CD4-positive, alpha-beta memory T cell (primary cell): Measurements from ENCODE around the gene CCDC71. TPM values are rescaled to one million over a fixed set of nuclear protein-coding genes. Genes with fewer than 3 reads are reported as not detected.

ENCODE experiments used
- CTCF ChIA-PET: fragments of 350-600 bp; sonication (Branson Sonifier 250); formaldehyde crosslinking; loops from one replicate; lab custom pipeline; 2021; ENCODE audit warnings: inconsistent platforms; ENCODE audit not compliant: partially characterized antibody; lab: Charles Lee
- POLR2A ChIA-PET: fragments of 350-600 bp; sonication (Branson Sonifier 250); formaldehyde crosslinking; loops from one replicate; lab custom pipeline; 2021; ENCODE audit not compliant: partially characterized antibody; lab: Charles Lee
- DNase-seq, 5 donors: peaks; one replicate each; pipeline versions ENCODE4 v3.0.0 to v3.0.0-alpha.2; 2020 to 2022; ENCODE audit warnings: mixed read lengths in 1 of 5
- H3K27ac ChIP-seq: one replicate; pipeline ENCODE4 v1.7.0; 2013; ENCODE audit warnings: low read depth, low read length
- H3K27me3 ChIP-seq: 2 replicates; pipeline ENCODE4 v1.7.0; 2013; ENCODE audit warnings: mild to moderate bottlenecking, low read length, moderate library complexity; ENCODE audit not compliant: insufficient read depth
- H3K36me3 ChIP-seq: 2 replicates; pipeline ENCODE4 v1.7.0; 2013; ENCODE audit warnings: mild to moderate bottlenecking, low read length, moderate library complexity; ENCODE audit not compliant: insufficient read depth
- H3K4me1 ChIP-seq: 2 replicates; pipeline ENCODE4 v1.7.0; 2013; ENCODE audit warnings: mild to moderate bottlenecking, low read length, moderate library complexity; ENCODE audit not compliant: insufficient read depth
- H3K4me3 ChIP-seq, 2 donors: one replicate each; pipeline ENCODE4 v1.7.0; 2013; ENCODE audit warnings: low read length in 2 of 2, mild to moderate bottlenecking in 1 of 2
- H3K9me3 ChIP-seq, 2 donors: one replicate each; pipeline ENCODE4 v1.7.0; 2013; ENCODE audit warnings: low read length in 2 of 2, control low read depth in 1 of 2; ENCODE audit not compliant: control insufficient read depth in 1 of 2
- H3K27ac Mint-ChIP-seq, 7 donors: one replicate each; pipeline ENCODE4 v1.8.0; 2020 to 2021; ENCODE audit warnings: mixed read lengths in 7 of 7, mild to moderate bottlenecking in 6 of 7, inconsistent platforms in 3 of 7, moderate library complexity in 3 of 7
- H3K27me3 Mint-ChIP-seq, 2 donors: one replicate each; pipeline ENCODE4 v1.8.0; 2020 to 2021; ENCODE audit warnings: mixed read lengths in 2 of 2
- H3K36me3 Mint-ChIP-seq, 2 donors: one replicate each; pipeline ENCODE4 v1.8.0; 2020 to 2021; ENCODE audit warnings: mixed read lengths in 2 of 2, inconsistent platforms in 1 of 2, mild to moderate bottlenecking in 1 of 2
- H3K4me1 Mint-ChIP-seq, 4 donors: one replicate each; pipeline ENCODE4 v1.8.0; 2020 to 2021; ENCODE audit warnings: mixed read lengths in 4 of 4, mild to moderate bottlenecking in 1 of 4
- H3K4me3 Mint-ChIP-seq, 8 donors: one replicate each; pipeline ENCODE4 v1.8.0; 2020 to 2021; ENCODE audit warnings: mixed read lengths in 8 of 8, mild to moderate bottlenecking in 7 of 8, moderate library complexity in 6 of 8, inconsistent platforms in 3 of 8
- H3K9me3 Mint-ChIP-seq, 8 donors: one replicate each; pipeline ENCODE4 v1.8.0; 2020 to 2021; ENCODE audit warnings: mixed read lengths in 8 of 8, mild to moderate bottlenecking in 5 of 8, inconsistent platforms in 3 of 8, moderate library complexity in 1 of 8
- intact Hi-C: fragments of 100-400 bp; cut with micrococcal nuclease; formaldehyde crosslinking; loops from one replicate; pipeline ENCODE4 v1.15.1; 2023
- polyA plus RNA-seq, 2 donors: library from polyadenylated mRNA; unstranded; fragments of 300-500 nt; fragmentation: Illumina TruSeq; gene quantifications; one replicate each; pipeline ENCODE4 v1.2.3, GENCODE V29; 2021
- total RNA-seq, 2 experiments: library from RNA; stranded (reverse); gene quantifications; one replicate each; pipeline ENCODE4 v1.2.3, GENCODE V29; 2021

Gene CCDC71
- total and polyA plus RNA-seq, 4 experiments from 2014 or later = 0.13 to 33.5 (median 16.8) TPM

DNA sequence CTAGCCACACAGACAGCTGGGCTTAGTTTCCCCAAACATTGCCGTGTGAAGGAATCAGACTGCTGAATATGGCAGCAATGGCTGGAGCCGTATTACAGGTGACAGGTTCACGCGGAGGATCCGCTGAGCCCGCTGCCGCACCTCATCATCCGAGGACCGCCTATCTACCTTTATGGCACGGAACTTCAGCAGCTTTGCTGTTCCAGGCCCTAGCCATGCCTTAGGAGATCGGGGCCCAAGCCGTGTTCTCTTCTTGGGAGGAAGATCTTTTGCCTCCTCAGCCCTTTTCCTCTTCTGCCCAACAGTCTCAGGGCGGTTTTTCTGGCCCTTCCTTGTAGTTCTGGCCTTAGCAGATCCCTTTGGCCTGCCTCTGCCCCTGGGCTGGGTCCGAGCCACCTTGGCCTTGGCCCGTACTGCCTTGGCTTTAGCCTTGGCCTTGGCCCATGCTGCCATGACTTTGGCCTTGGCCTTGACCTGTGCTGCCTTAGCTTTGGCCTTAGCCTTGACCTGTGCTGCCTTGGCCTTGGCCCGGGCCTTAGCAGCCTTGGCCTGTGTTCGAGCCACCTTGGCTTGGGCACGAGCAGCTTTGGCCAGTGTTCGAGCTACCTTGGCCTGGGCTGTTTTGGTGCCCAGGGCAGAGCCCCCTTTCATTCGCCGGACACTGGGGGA is 3.2 kb downstream of the CCDC71 start:
- no peak for DNase-seq
- Histone ChIP-seq H3K9me3 (no peaks in the 10 kb centered on the region), H3K27me3 (no peaks in the 10 kb centered on the region), H3K4me3 (no peak overlapping the region), H3K27ac (no peak overlapping the region), H3K4me1 (peaks cover 25% of the 10 kb centered on the region), H3K36me3 (peaks cover 16% of the 10 kb centered on the region)
- Mint-ChIP-seq H3K36me3 (peaks cover 6 to 34% of the 10 kb centered on the region in 2 donors), H3K4me3 (no peak overlapping the region), H3K4me1 (peaks cover 19 to 44% (median 28%) of the 10 kb centered on the region in 4 donors), H3K27me3 (no peaks in the 10 kb centered on the region), H3K27ac (no peak overlapping the region), H3K9me3 (no peaks in the 10 kb centered on the region)
- intact Hi-C loops = no loop called here
- ChIA-PET POLR2A (interaction anchor here (0.6 to 2.0 kb wide), 4 partner anchors 10 to 174 kb away, joined by 3 to 6 read pairs (median 4); partner anchors contain the start of genes P4HTM and QRICH1), CTCF (interaction anchor here (1.3 to 5.1 kb wide), 3 partner anchors 8 to 175 kb away, joined by 4 to 18 read pairs (median 7); partner anchors contain the start of gene KLHDC8B)

DNA sequence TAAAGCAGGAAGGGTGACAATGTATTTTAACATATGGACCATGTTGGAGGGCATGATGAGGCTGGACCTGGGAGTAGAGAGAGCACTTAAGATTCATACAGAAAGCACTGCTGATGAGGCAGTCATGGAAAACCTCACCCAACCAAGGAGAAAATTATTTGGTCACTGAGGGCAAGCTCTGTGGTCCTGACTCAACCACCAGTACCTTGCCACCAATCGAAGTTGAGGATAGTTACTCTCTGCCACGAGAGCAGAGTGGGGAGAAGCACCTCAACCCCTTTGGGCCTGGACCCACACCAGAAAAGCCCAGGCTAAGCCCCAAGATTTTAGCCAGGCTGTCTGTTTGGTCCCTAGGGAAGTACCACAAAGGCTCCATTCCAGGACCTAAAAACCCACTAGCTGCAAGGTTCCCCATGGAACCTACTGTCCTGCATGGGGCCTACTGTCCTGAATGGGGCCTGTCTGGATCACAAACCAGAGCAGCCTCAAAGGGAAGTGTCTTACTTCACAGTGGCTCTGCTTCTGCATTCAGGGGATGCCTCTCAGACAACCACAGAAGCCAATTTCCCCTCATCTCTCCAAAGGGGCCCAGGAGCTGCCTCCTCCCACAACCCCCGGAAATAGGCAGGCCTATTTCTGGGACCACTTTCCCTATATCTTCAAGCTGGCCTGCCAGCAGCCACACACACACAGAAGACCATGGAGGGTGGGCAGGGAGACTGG is 4.2 kb downstream of the CCDC71 start:
- Mint-ChIP-seq H3K27me3 (no peaks in the 10 kb centered on the region), H3K9me3 (no peaks in the 10 kb centered on the region), H3K27ac (no peak overlapping the region), H3K36me3 (peaks cover 6 to 34% of the 10 kb centered on the region in 2 donors), H3K4me3 (no peak overlapping the region), H3K4me1 (peaks cover 19 to 43% (median 28%) of the 10 kb centered on the region in 4 donors)
- ChIA-PET POLR2A (interaction anchor here (0.8 kb wide), 1 partner anchor 69 kb away, joined by 3 read pairs; no protein-coding TSS in a partner anchor), CTCF (interaction anchor here (0.6 to 5.1 kb wide), 3 partner anchors 9 to 205 kb away, joined by 3 to 18 read pairs (median 7); partner anchors contain the start of gene KLHDC8B)
- Histone ChIP-seq H3K36me3 (peaks cover 16% of the 10 kb centered on the region), H3K9me3 (no peaks in the 10 kb centered on the region), H3K27ac (no peak overlapping the region), H3K4me1 (peaks cover 25% of the 10 kb centered on the region), H3K4me3 (no peak overlapping the region), H3K27me3 (no peaks in the 10 kb centered on the region)
- DNase-seq = no peak
- intact Hi-C loops = no loop called here

DNA sequence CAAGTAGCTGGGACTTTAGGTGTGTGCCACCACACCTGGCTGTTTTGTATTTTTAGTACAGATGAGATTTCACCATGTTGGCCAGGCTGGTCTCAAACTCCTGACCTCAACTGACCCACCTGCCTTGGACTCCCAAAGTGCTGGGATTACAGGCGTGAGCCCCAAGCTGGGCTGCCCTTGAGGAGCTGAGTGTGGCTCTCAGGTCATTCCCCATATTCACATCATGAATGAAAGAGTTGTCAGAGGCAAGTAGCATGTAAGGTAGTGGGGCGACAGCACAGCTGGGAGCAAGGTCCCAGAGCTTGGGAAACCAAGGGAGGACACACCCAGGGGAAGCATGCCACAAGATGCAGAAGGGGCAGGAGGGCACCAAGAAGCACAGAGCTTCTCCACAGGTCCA is 4.9 kb downstream of the CCDC71 start:
- H3K9me3 Mint-ChIP-seq = no peaks in the 10 kb centered on the region
- intact Hi-C loops = no loop called here
- H3K4me1 Mint-ChIP-seq = peaks cover 16 to 35% (median 24%) of the 10 kb centered on the region in 4 donors
- Histone ChIP-seq H3K27ac (no peak overlapping the region), H3K4me1 (peaks cover 17% of the 10 kb centered on the region), H3K27me3 (no peaks in the 10 kb centered on the region), H3K36me3 (peaks cover 16% of the 10 kb centered on the region), H3K4me3 (no peak overlapping the region), H3K9me3 (no peaks in the 10 kb centered on the region)
- ChIA-PET POLR2A (no interaction called here), CTCF (interaction anchor here (0.6 to 5.1 kb wide), 3 partner anchors 10 to 205 kb away, joined by 3 to 18 read pairs (median 7); partner anchors contain the start of gene KLHDC8B)
- H3K27ac Mint-ChIP-seq = peak overlapping the region in 1 of 7 donors; percentile 41
- H3K36me3 Mint-ChIP-seq = peaks cover 6 to 31% of the 10 kb centered on the region in 2 donors
- DNase-seq = no peak
- H3K27me3 Mint-ChIP-seq = no peaks in the 10 kb centered on the region
- H3K4me3 Mint-ChIP-seq = no peak overlapping the region

DNA sequence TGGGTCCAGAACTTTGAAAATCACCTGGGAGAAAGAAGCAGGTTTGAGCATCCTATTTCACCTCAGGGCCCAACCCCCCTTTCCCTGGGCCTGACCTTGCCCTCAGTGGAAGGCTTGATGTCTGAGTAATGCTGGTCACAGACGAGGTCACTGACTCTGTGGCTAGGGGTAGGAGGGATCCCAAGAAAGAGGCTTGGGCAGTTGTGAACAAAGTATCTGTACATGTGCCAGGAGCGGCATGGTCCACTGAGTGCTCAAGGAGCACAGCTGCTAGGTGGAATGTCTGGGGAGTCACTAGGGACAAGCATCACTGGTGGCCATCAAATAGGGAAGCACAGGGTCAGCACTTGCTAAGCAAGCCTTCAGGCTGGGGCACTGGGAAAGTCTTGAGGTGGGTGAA is 7.3 kb downstream of the CCDC71 start:
- H3K27ac Mint-ChIP-seq = peak overlapping the region in 1 of 7 donors; percentile 55
- Histone ChIP-seq H3K36me3 (peaks cover 11% of the 10 kb centered on the region), H3K4me1 (no peaks in the 10 kb centered on the region), H3K9me3 (no peaks in the 10 kb centered on the region), H3K27me3 (no peaks in the 10 kb centered on the region), H3K4me3 (no peak overlapping the region), H3K27ac (no peak overlapping the region)
- H3K4me3 Mint-ChIP-seq = no peak overlapping the region
- no peak for DNase-seq
- intact Hi-C loops = loop anchor here (1.0 to 5.0 kb wide), 4 partner anchors 38 to 171 kb away; partner anchors contain the start of genes IMPDH2, QRICH1 and USP19
- ChIA-PET CTCF (interaction anchor here (1.0 to 5.3 kb wide), 8 partner anchors 12 to 174 kb away, joined by 3 to 85 read pairs (median 4); partner anchors contain the start of genes KLHDC8B, P4HTM, QRICH1 and WDR6), POLR2A (interaction anchor here (1.1 to 3.1 kb wide), 6 partner anchors 12 to 261 kb away, joined by 3 to 18 read pairs (median 6); partner anchors contain the start of genes IMPDH2, KLHDC8B, P4HTM and QRICH1)
- peaks cover 2 to 12% of the 10 kb centered on the region in 2 donors for H3K36me3 Mint-ChIP-seq
- peaks cover 2 to 14% (median 7%) of the 10 kb centered on the region in 4 donors for H3K4me1 Mint-ChIP-seq
- no peaks in the 10 kb centered on the region for H3K9me3 Mint-ChIP-seq
- no peaks in the 10 kb centered on the region for H3K27me3 Mint-ChIP-seq

DNA sequence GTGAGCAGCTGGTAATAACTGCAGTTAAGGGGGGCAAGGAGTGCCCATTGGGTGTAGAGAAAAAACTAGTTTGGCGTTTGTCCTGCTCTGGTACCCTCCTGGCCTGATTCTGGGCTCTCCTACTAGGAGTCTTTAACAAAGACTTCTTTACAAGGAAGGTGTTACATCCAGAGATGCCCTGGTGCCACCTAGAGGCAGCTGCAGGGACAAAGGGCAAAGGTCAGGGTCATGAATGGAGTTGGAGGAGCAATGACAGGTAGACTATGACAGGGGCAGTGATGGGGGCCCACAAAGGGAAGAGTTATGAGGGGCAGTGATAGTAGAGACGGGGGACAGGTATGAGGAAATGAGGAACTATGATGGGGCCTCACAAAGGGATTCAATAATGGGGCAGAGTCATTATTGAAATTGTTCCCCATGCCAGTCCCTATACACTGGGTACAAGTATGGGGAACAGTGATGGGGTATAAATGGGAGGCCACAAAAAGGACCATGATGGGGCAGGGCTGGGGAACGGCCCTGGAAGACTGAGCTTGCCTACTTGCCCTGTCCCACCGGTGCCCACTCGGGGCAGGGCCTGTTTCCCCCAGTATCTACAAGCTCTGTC is 7.9 kb downstream of the CCDC71 start:
- peaks cover 2 to 11% (median 5%) of the 10 kb centered on the region in 4 donors for H3K4me1 Mint-ChIP-seq

DNA sequence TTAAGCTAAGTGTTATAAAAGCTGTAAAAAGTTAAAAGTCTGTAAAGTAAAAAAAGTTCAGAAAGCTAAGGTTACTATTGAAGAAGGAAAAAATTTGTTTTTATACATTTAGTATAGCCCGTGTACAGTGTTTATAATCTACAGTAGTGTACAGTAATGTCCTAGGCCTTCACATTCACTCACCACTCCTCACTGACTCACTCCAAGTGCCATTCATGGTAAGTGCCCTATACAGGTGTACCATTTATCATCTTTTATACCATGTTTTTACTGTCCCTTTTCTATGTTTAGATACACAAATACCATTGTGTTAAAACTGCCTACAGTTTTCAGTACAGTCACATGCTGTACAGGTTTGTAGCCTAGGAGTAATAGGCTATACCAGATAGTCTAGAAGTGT is 8.8 kb downstream of the CCDC71 start:
- ChIA-PET POLR2A (interaction anchor here (1.0 to 3.1 kb wide), 6 partner anchors 14 to 170 kb away, joined by 3 to 18 read pairs (median 6); partner anchors contain the start of genes KLHDC8B, NDUFAF3, P4HTM and QRICH1), CTCF (interaction anchor here (0.9 to 5.3 kb wide), 12 partner anchors 12 to 169 kb away, joined by 3 to 85 read pairs (median 4); partner anchors contain the start of genes KLHDC8B, NDUFAF3, P4HTM and QRICH1)
- Histone ChIP-seq H3K27ac (no peak overlapping the region), H3K27me3 (no peaks in the 10 kb centered on the region), H3K4me1 (no peaks in the 10 kb centered on the region), H3K36me3 (no peaks in the 10 kb centered on the region), H3K9me3 (no peaks in the 10 kb centered on the region), H3K4me3 (no peak overlapping the region)
- peaks cover 2 to 11% (median 5%) of the 10 kb centered on the region in 4 donors for H3K4me1 Mint-ChIP-seq
- peak overlapping the region in 2 of 7 donors; percentile 8 to 22 for H3K27ac Mint-ChIP-seq
- no peaks in the 10 kb centered on the region for H3K27me3 Mint-ChIP-seq
- DNase-seq = no peak
- peaks cover 0 to 4% of the 10 kb centered on the region in 2 donors for H3K36me3 Mint-ChIP-seq
- no peak overlapping the region for H3K4me3 Mint-ChIP-seq
- H3K9me3 Mint-ChIP-seq = no peaks in the 10 kb centered on the region
- intact Hi-C loops = loop anchor here (5.0 kb wide), 1 partner anchor 130 kb away; the partner anchor contains the start of gene IMPDH2

More for the DNA sequence above, 7.9 kb downstream of the CCDC71 start:
- Mint-ChIP-seq H3K27me3 (no peaks in the 10 kb centered on the region), H3K9me3 (no peaks in the 10 kb centered on the region), H3K4me3 (no peak overlapping the region), H3K27ac (peak overlapping the region; percentile 8 to 91 (median 64)), H3K36me3 (peaks cover 0 to 6% of the 10 kb centered on the region in 2 donors)
- H3K4me3 ChIP-seq = no peak overlapping the region
- POLR2A ChIA-PET = interaction anchor here (1.0 to 3.1 kb wide), 8 partner anchors 13 to 260 kb away, joined by 3 to 18 read pairs (median 6); partner anchors contain the start of genes IMPDH2, KLHDC8B, NDUFAF3 and P4HTM
- intact Hi-C loops = loop anchor here (1.0 to 5.0 kb wide), 4 partner anchors 37 to 171 kb away; partner anchors contain the start of genes IMPDH2, QRICH1 and USP19
- peaks cover 6% of the 10 kb centered on the region for H3K36me3 ChIP-seq
- no peak overlapping the region for H3K27ac ChIP-seq
- CTCF ChIA-PET = interaction anchor here (0.6 to 5.3 kb wide), 14 partner anchors 12 to 215 kb away, joined by 3 to 85 read pairs (median 4); partner anchors contain the start of genes KLHDC8B, NDUFAF3, P4HTM and QRICH1
- H3K4me1 ChIP-seq = no peaks in the 10 kb centered on the region
- no peaks in the 10 kb centered on the region for H3K9me3 ChIP-seq
- peak; percentile 54 to 77 (median 63) for DNase-seq
- H3K27me3 ChIP-seq = no peaks in the 10 kb centered on the region
